RWPE1 (cell line): ENCODE measurements around the gene HYAL1.
"Not testable (repeated sequence)": the region's sequence is repeated elsewhere in the genome, so short reads cannot be mapped to it uniquely, and the experiment has no call there.

Experiments
- CTCF ChIA-PET: fragments of 350-600 bp; sonication (Branson Sonifier 250); formaldehyde crosslinking; extraction: SDS; loops from one replicate; lab custom pipeline; 2021; lab: Yijun Ruan, JAX
- POLR2A ChIA-PET: fragments of 400-600 bp; formaldehyde crosslinking; extraction: SDS; loops from one replicate; lab custom pipeline; 2020; ENCODE audit warnings: antibody characterized with exemption; ENCODE audit not compliant: low non-redundant PET; lab: Yijun Ruan, JAX
- DNase-seq: peaks from one replicate; pipeline ENCODE4 v3.0.0; 2012; ENCODE audit warnings: low spot score
- H3K27ac ChIP-seq: fragments of 450-650 bp; 2 replicates; pipeline ENCODE4 v1.5.1; 2017
- TF ChIP-seq, protein P1 (sequence below): fragments of 450-650 bp; conservative IDR thresholded peaks from 2 replicates; pipeline ENCODE4 v1.5.1; 2017; ENCODE audit warnings: low read depth, mild to moderate bottlenecking

HYAL1 gene

DNA sequence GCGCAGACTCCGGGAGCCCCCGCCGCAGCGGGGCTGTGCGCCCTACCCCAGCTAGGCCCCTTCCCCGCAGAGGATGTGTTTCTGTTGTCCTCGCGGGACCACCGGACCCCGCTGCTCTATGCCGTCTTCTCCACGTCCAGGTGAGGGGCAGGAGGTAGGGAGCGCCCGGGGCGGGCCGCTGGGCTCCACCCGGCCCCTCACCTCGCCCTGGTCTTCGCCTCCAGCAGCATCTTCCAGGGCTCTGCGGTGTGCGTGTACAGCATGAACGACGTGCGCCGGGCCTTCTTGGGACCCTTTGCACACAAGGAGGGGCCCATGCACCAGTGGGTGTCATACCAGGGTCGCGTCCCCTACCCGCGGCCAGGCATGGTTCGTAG, 29.7 kb downstream of the HYAL1 start:
- H3K27ac ChIP-seq = no peak overlapping the region; the same call in 1 of the 2 replicates
- POLR2A ChIA-PET = no interaction called here
- CTCF ChIA-PET = no interaction called here

DNA sequence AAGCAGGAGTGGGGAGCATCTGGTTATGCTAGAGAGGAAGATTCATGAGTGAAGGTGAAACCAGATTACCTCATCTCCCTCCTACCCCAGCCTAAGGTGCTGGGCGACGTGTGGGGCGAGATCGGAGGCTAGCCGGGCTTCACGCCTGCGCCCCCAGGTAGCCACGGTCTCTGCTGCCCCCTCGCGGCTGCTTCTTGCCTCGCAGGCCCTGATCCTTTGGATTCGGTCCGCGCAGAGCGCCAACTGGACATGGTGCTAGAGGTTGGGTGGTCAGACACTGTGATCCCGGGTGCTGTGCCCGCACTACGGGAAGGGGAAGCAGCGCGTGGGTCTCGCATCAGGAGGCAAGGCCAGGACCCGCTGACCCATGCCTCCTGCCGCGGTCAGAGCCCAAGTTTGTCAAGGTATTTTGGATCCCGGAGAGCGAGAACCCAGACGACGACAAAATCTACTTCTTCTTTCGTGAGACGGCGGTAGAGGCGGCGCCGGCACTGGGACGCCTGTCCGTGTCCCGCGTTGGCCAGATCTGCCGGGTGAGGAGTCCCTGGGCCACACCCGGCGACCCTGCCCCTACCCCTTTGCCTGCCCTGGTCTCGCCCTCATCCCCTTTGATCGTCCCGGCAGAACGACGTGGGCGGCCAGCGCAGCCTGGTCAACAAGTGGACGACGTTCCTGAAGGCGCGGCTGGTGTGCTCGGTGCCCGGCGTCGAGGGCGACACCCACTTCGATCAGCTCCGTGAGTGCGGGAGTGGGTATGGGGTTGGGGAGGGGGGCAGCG, 30.3 kb downstream of the HYAL1 start:
- DNase-seq = peak; percentile 82
- CTCF ChIA-PET = interaction anchor here (0.7 kb wide), 1 partner anchor 416 kb away, joined by 4 read pairs; no protein-coding TSS in a partner anchor
- POLR2A ChIA-PET = no interaction called here
- TF ChIP-seq, protein P1, sequence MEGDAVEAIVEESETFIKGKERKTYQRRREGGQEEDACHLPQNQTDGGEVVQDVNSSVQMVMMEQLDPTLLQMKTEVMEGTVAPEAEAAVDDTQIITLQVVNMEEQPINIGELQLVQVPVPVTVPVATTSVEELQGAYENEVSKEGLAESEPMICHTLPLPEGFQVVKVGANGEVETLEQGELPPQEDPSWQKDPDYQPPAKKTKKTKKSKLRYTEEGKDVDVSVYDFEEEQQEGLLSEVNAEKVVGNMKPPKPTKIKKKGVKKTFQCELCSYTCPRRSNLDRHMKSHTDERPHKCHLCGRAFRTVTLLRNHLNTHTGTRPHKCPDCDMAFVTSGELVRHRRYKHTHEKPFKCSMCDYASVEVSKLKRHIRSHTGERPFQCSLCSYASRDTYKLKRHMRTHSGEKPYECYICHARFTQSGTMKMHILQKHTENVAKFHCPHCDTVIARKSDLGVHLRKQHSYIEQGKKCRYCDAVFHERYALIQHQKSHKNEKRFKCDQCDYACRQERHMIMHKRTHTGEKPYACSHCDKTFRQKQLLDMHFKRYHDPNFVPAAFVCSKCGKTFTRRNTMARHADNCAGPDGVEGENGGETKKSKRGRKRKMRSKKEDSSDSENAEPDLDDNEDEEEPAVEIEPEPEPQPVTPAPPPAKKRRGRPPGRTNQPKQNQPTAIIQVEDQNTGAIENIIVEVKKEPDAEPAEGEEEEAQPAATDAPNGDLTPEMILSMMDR = peak; percentile 87
- H3K27ac ChIP-seq = peak overlapping the region; percentile 44

More for the DNA sequence above, 29.7 kb downstream of the HYAL1 start:
- DNase-seq = no peak
- TF ChIP-seq, protein P1 = no peak

DNA sequence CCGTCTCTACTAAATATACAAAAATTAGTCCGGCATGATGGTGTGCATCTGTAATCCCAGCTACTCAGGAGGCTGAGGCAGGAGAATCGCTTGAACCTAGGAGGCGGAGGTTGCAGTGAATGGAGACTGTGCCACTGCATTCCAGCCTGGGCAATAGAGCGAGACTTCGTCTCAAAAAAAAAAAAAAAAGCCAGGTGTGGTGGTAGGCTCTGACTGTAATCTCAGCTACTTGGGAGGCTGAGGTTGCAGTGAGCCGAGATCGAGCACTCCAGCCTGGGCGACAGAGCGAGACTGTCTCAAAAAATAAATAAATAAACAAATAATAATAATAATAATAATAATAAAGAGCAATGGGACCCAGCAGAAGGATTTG, 30.9 kb downstream of the HYAL1 start:
- peak overlapping the region; percentile 100 for H3K27ac ChIP-seq
- DNase-seq, POLR2A ChIA-PET: not testable (repeated sequence)
- CTCF ChIA-PET = interaction anchor here (0.7 to 1.9 kb wide), 2 partner anchors 46 to 415 kb away, joined by 4 to 9 read pairs; no protein-coding TSS in a partner anchor

DNA sequence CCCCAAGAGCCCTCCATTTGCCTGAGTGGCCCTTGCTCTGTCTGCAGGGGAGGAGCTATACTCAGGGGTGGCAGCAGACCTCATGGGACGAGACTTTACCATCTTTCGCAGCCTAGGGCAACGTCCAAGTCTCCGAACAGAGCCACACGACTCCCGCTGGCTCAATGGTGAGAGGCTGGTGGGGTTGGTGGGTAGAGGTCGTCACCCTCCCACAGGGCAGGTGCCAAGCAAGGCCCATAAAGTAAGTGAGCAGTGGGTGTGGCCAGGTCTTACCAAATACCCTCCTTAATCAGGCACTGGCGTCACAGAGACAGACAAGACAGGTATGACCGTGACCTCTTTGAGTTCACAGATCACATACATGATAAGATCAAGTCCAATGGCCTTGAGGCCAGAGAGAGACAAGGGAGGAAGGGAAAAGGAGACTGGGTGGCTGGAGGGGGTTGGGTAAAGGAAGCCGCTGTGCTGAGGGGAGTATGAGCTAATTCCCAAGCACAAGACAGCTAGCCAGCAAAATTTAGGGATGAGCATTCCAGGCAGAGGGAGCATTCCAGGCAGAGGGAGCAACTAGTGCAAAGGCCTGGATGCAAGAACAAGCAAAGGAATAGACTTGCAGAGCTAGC, 31.9 kb downstream of the HYAL1 start:
- H3K27ac ChIP-seq = peak overlapping the region; percentile 100
- TF ChIP-seq, protein P1 = no peak
- no peak for DNase-seq
- POLR2A ChIA-PET = no interaction called here
- CTCF ChIA-PET = interaction anchor here (0.7 to 1.9 kb wide), 2 partner anchors 28 to 45 kb away, joined by 5 to 9 read pairs; no protein-coding TSS in a partner anchor

DNA sequence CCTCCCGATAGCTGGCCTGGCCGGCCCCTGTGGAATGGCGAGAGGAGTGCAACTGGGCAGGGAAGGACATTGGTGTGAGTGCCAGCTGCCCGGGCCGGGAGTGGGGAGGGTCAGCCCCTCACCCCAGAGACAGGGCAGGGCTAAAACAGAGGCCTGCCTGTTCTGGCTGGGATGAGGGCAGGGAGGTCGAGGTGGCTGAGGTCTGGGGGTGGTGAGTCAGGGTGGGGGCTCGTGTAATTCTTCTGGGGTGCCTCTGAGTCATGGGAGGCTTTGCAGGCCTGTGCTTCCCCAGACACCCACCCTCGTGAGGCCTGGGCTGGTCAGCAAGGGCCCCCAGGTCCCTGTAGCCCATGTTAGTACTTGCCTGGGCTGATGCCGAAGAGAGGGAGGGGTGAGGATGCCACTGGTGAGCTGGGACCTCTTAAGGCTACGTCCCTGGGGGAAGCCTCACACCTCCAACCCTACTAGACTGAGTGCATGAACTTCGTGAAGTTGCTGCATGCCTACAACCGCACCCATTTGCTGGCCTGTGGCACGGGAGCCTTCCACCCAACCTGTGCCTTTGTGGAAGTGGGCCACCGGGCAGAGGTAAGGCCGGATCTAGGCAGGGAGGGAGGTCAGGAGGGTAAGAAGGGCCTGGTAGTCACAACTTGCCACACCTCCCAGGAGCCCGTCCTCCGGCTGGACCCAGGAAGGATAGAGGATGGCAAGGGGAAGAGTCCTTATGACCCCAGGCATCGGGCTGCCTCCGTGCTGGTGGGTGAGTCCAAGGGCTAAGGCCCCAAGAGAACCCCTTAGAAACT, 32.8 kb downstream of the HYAL1 start:
- CTCF ChIA-PET = interaction anchor here (0.7 to 1.9 kb wide), 3 partner anchors 10 to 44 kb away, joined by 4 to 9 read pairs (median 5); no protein-coding TSS in a partner anchor
- POLR2A ChIA-PET = no interaction called here
- DNase-seq = no peak
- H3K27ac ChIP-seq = peak overlapping the region; percentile 100
- TF ChIP-seq, protein P1 = no peak

DNA sequence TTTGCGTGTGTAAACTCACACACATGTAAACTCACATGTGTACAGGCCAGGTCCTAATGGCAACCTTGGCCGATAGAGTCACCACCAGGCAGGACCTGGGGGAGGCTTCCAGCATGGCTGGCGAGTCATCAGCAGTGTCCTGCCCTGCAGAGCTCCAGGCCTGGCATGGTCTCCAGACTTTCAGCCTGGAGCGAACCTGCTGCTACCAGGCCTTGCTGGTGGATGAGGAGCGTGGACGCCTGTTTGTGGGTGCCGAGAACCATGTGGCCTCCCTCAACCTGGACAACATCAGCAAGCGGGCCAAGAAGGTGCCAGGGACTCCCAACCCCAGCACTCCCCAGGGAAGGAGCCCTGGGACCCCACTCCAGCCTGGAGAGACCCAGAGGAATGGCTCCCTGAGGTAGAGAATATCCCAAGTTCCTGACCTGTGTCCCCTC, 33.4 kb downstream of the HYAL1 start:
- ChIA-PET POLR2A (interaction anchor here (0.6 kb wide), 1 partner anchor 76 kb away, joined by 3 read pairs; no protein-coding TSS in a partner anchor), CTCF (interaction anchor here (1.4 kb wide), 1 partner anchor 10 kb away, joined by 4 read pairs; no protein-coding TSS in a partner anchor)
- peak overlapping the region; percentile 100 for H3K27ac ChIP-seq
- TF ChIP-seq, protein P1 = no peak
- DNase-seq = peak; percentile 46
